Thyroid gland (tissue), 4 donors: ENCODE data around the gene DLGAP4.

Experiments used
- POLR2A ChIP-seq, 2 donors: fragments of 450-650 bp; IDR thresholded peaks; one replicate each; pipeline ENCODE4 v1.6.1; 2017; ENCODE audit warnings: antibody characterized with exemption in 2 of 2, mild to moderate bottlenecking in 2 of 2, moderate library complexity in 1 of 2
- TF ChIP-seq, protein P1 (sequence below), 6 experiments: fragments of 200-600 bp in 3 of 6; fragments of 450-650 bp in 3 of 6; sonication (generic) in 3 of 6; IDR thresholded peaks; one replicate each; pipeline ENCODE4 v1.5.1; 2016 to 2019; ENCODE audit warnings: antibody characterized with exemption in 6 of 6, mild to moderate bottlenecking in 2 of 6, inconsistent platforms in 1 of 6, moderate library complexity in 1 of 6

DNA sequence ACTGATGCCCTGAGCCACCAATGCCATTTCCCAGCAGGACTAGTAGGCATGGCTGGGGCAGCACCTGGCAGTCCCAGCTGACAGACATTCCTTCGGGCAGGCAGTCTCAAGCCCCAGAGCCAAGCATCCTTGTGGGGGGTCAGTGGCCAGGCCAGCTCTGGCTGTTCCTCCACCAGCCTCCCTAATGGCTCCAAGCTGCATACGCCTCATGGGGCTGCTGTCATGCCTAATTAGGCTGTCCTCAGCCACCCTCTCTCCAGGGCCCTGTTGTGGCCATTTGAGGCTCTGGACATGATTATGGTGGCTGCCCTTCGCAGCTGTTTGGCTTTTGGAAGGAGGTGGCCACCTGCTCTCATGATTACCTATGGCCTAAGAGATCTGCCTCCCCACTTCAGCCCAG, 79.4 kb downstream of the DLGAP4 start:
- TF ChIP-seq, protein P1, sequence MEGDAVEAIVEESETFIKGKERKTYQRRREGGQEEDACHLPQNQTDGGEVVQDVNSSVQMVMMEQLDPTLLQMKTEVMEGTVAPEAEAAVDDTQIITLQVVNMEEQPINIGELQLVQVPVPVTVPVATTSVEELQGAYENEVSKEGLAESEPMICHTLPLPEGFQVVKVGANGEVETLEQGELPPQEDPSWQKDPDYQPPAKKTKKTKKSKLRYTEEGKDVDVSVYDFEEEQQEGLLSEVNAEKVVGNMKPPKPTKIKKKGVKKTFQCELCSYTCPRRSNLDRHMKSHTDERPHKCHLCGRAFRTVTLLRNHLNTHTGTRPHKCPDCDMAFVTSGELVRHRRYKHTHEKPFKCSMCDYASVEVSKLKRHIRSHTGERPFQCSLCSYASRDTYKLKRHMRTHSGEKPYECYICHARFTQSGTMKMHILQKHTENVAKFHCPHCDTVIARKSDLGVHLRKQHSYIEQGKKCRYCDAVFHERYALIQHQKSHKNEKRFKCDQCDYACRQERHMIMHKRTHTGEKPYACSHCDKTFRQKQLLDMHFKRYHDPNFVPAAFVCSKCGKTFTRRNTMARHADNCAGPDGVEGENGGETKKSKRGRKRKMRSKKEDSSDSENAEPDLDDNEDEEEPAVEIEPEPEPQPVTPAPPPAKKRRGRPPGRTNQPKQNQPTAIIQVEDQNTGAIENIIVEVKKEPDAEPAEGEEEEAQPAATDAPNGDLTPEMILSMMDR (IDR thresholded peaks at IDR 0.05) = no peak
- TF ChIP-seq POLR2A (IDR thresholded peaks at IDR 0.05) = no peak
